ENCODE results near the gene KDM6B. TPM values are rescaled to one million over a fixed set of nuclear protein-coding genes. Genes with fewer than 3 reads are reported as not detected.

The KDM6B gene
- total RNA-seq, 2 experiments from 2014 or later, result 65.4 to 77.7 TPM

- CTCF ChIA-PET, result no interaction called here
- POLR2A ChIA-PET, result no interaction called here
Observed at GRCh38 chr17:7882068-7882467, 48.1 kb downstream of the KDM6B start.

- ChIA-PET POLR2A (no interaction called here), CTCF (interaction anchor here (0.6 to 1.3 kb wide), 3 partner anchors 8 to 47 kb away, joined by 3 read pairs; no protein-coding TSS in a partner anchor)
Observed at GRCh38 chr17:7882629-7883028, 48.6 kb downstream of the KDM6B start.

Other genes starting within 250 kb of the KDM6B start
- gene SOX15, start 244.1 kb upstream of the KDM6B start, total RNA-seq, result under 1 TPM; 0.13 to 0.25 TPM
- 10 to 100 TPM; 46.4 to 47.2 TPM for gene FXR2, start 219.3 kb upstream of the KDM6B start, total RNA-seq
- gene SAT2, start 206.4 kb upstream of the KDM6B start, total RNA-seq, result 10 to 100 TPM; 19.2 to 20.0 TPM
- gene SHBG, start 204.1 kb upstream of the KDM6B start, total RNA-seq, result not detected
- under 1 TPM; 0.21 to 0.25 TPM for gene ATP1B2, start 183.3 kb upstream of the KDM6B start, total RNA-seq
- 100 to 1,000 TPM; 135 to 139 TPM for gene TP53, start 146.7 kb upstream of the KDM6B start, total RNA-seq
- gene WRAP53, start 145.7 kb upstream of the KDM6B start, total RNA-seq, result 10 to 100 TPM; 32.9 to 33.1 TPM
- gene EFNB3, start 129.0 kb upstream of the KDM6B start, total RNA-seq, result under 1 TPM in 1 of 2 experiments, not detected in 1; 0.08 TPM
- gene DNAH2, start 116.5 kb upstream of the KDM6B start, total RNA-seq, result under 1 TPM; 0.10 to 0.23 TPM
- 1 to 10 TPM; 4.6 to 5.9 TPM for gene TMEM88, start 20.8 kb downstream of the KDM6B start, total RNA-seq
- gene NAA38, start 23.3 kb downstream of the KDM6B start, total RNA-seq, result 10 to 100 TPM; 62.9 to 65.3 TPM
- gene CYB5D1, start 23.8 kb downstream of the KDM6B start, total RNA-seq, result 10 to 100 TPM; 15.9 to 16.6 TPM
- 100 to 1,000 TPM; 112 to 113 TPM for gene CHD3, start 54.6 kb downstream of the KDM6B start, total RNA-seq
- 1 to 10 TPM; 4.4 to 4.5 TPM for gene RNF227, start 82.1 kb downstream of the KDM6B start, total RNA-seq
- 1 to 10 TPM; 5.9 to 6.7 TPM for gene KCNAB3, start 95.6 kb downstream of the KDM6B start, total RNA-seq
- 100 to 1,000 TPM; 144 to 156 TPM for gene TRAPPC1, start 97.7 kb downstream of the KDM6B start, total RNA-seq
- 10 to 100 TPM; 40.1 to 44.4 TPM for gene CNTROB, start 98.0 kb downstream of the KDM6B start, total RNA-seq
- gene GUCY2D, start 168.4 kb downstream of the KDM6B start, total RNA-seq, result not detected
- gene ALOX15B, start 204.8 kb downstream of the KDM6B start, total RNA-seq, result not detected

Data from activated CD8-positive, alpha-beta memory T cell treated with anti-CD3 and anti-CD28 coated beads for 36 hours (primary cell).